Stomach (tissue), 4 donors: ENCODE results near the gene CIZ1.

Experiments
- CTCF ChIP-seq, 7 experiments: fragments of 450-650 bp in 4 of 7; fragments of 200-600 bp in 3 of 7; sonication (generic) in 3 of 7; IDR thresholded peaks; one replicate each; pipeline ENCODE4 v1.5.1; 2016 to 2019; ENCODE audit warnings: antibody characterized with exemption in 7 of 7, control low read depth in 2 of 7, mild to moderate bottlenecking in 1 of 7
- EP300 ChIP-seq: sonication (generic); formaldehyde crosslinking; IDR thresholded peaks from one replicate; pipeline ENCODE4 v1.6.1; 2017; ENCODE audit warnings: antibody characterized with exemption
- POLR2A ChIP-seq, 4 donors: fragments of 450-650 bp; IDR thresholded peaks; one replicate each; pipeline ENCODE4 v1.6.1; 2016; ENCODE audit warnings: antibody characterized with exemption in 4 of 4, control low read depth in 2 of 4, mild to moderate bottlenecking in 1 of 4, moderate library complexity in 1 of 4
- POLR2AphosphoS5 ChIP-seq, 3 donors: sonication (generic); formaldehyde crosslinking; IDR thresholded peaks; one replicate each; pipeline ENCODE4 v1.6.1; 2016; ENCODE audit warnings: antibody characterized with exemption in 3 of 3

DNA sequence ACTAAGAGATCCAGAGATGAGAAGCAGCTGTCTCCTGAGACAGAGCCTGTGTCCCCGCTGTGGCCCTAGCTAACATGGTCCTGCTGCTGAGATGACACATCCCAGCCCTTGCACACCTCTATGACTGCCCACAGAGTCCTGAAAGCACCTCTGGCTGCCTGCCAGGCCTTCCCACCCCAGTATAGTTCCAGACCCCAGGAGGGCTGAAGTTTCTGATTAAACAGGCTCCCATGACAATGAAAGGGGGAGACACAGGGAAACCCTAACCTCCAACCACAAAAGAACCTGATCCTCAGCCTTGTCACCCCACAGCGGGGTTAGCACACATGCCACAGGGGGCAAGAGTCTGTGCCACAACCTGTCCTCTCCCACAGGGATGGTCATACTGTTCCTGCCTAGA is 15.6 kb downstream of the CIZ1 start:
- TF ChIP-seq CTCF (IDR thresholded peaks at IDR 0.05) (no peak), POLR2A (IDR thresholded peaks at IDR 0.05) (no peak), POLR2AphosphoS5 (IDR thresholded peaks at IDR 0.05) (no peak), EP300 (no peak)
